Omental fat pad (tissue), 4 donors: Measurements from ENCODE around the gene TMEM51. TPM values are rescaled to one million over a fixed set of nuclear protein-coding genes. Genes with fewer than 3 reads are reported as not detected.

ENCODE experiments used
- ATAC-seq: fragments of 150-250 bp; one replicate; pipeline ENCODE4 v1.9.1; 2016; ENCODE audit warnings: mild to moderate bottlenecking, moderate library complexity; ENCODE audit not compliant: low FRiP score
- DNase-seq: peaks from one replicate; pipeline ENCODE4 v3.0.0-alpha.2; 2019; ENCODE audit warnings: low spot score
- CTCF ChIP-seq, 3 donors: fragments of 450-650 bp; IDR thresholded peaks; one replicate each; pipeline ENCODE4 v1.5.1; 2016 to 2017; ENCODE audit warnings: antibody characterized with exemption in 3 of 3, mild to moderate bottlenecking in 3 of 3, moderate library complexity in 2 of 3
- total RNA-seq, 4 donors: library from RNA; depleted of rRNA; stranded (reverse); fragments of >200 nt; gene quantifications; one replicate each; pipeline ENCODE4 v1.1.0, GENCODE V29; 2016

The TMEM51 gene
- total RNA-seq, 4 donors from 2014 or later: 3.3 to 8.6 (median 4.4) TPM

GRCh38 chr1:15180945-15181523 is 27.5 kb downstream of the TMEM51 start:
- ATAC-seq (no peak), DNase-seq (no peak)
- no peak for TF ChIP-seq CTCF (IDR thresholded peaks at IDR 0.05)

- DNase-seq (no peak), ATAC-seq (no peak)
- no peak for TF ChIP-seq CTCF (IDR thresholded peaks at IDR 0.05)
These were observed 28.0 kb downstream of the TMEM51 start for GRCh38 chr1:15181564-15181963.

GRCh38 chr1:15184436-15185241 is 31.1 kb downstream of the TMEM51 start:
- DNase-seq (no peak), ATAC-seq (no peak)
- TF ChIP-seq CTCF (IDR thresholded peaks at IDR 0.05): no peak

GRCh38 chr1:15185617-15186016 is 32.1 kb downstream of the TMEM51 start:
- ATAC-seq (no peak), DNase-seq (no peak)
- TF ChIP-seq CTCF (IDR thresholded peaks at IDR 0.05): no peak

- TF ChIP-seq CTCF (IDR thresholded peaks at IDR 0.05): no peak
- no peak for DNase-seq
- ATAC-seq: no peak
These were observed 32.7 kb downstream of the TMEM51 start for GRCh38 chr1:15186073-15186845.

GRCh38 chr1:15186846-15187151 is 33.3 kb downstream of the TMEM51 start:
- TF ChIP-seq CTCF (IDR thresholded peaks at IDR 0.05): no peak
- no peak for ATAC-seq
- no peak for DNase-seq
